Measurements from ENCODE around the gene TIMM8B. TPM values are rescaled to one million over a fixed set of nuclear protein-coding genes. Genes with fewer than 3 reads are reported as not detected.

TIMM8B gene, protein sequence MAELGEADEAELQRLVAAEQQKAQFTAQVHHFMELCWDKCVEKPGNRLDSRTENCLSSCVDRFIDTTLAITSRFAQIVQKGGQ
- 113 TPM for polyA plus RNA-seq (2013, experiment 1 of 2)
- 89.1 TPM for polyA plus RNA-seq (2013, experiment 2 of 2)

DNA sequence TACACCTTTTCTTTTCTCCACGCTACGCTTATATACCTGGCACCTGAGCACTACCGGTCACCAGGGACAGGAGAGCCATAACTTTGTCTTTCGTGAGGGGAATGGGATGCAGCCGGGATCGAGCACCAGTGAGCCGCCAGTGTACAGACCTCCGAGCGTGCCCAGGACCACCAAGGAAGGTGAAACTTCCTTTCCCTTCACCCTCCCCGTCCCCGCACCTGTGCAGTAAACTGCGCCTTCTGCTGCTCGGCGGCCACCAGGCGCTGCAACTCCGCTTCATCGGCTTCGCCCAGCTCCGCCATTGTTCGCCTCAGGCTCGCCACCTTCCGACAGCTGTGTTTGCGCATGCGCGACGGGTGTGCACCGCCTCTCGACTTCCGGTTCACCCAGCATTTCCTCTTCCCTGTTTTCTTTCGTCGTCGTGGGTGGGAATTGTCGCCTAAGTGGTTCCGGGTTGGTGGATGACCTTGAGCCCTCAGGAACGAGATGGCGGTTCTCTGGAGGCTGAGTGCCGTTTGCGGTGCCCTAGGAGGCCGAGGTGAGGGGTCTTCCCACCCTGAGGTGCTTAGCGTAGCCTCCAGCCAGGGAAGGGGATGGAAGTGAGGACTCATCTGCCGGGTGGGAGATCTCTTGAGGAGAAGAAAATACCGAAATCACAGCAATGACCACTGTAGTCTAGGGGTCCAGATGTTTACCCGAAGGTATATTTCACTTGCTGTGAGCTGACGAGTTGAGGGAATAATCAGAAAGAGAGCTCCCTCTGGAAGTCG is at the start of gene TIMM8B, which contains the start of gene SDHD:
TIMM8B (minus strand) TSS at position 335 of the 770 bp plus-strand sequence; CDS start at position 302, 33 bp downstream.
SDHD (plus strand) TSS at position 452 of the 770 bp plus-strand sequence; CDS start at position 487, 35 bp downstream.
- Histone ChIP-seq H3K4me1 (ENCODE audit: insufficient read depth, low read length) (peaks cover 3% of the 10 kb centered on the region; the same call in 1 of the 2 replicates), H3K27ac (ENCODE audit: low read depth, low read length) (peak within 1 kb of the TSS; percentile 41), H3K9me3 (ENCODE audit: insufficient read depth, low read depth, low read length) (no peaks in the 10 kb centered on the region), H3K36me3 (ENCODE audit: insufficient read depth, low read length) (peaks cover 78% of the 10 kb centered on the region), H3K27me3 (ENCODE audit: insufficient read depth, low read length) (no peaks in the 10 kb centered on the region), H3K4me3 (ENCODE audit: low read length) (peak within 1 kb of the TSS; percentile 92), H3K9ac (ENCODE audit: low read depth, low read length) (peak within 1 kb of the TSS; percentile 94)
- under 1% methylated on average over 45 of the region's 45 CpGs for WGBS

- no peaks in the 10 kb centered on the region for H3K9me3 ChIP-seq (ENCODE audit: insufficient read depth, low read depth, low read length)
- H3K4me3 ChIP-seq (ENCODE audit: low read length) = no peak overlapping the region
- H3K27ac ChIP-seq (ENCODE audit: low read depth, low read length) = no peak overlapping the region
- H3K4me1 ChIP-seq (ENCODE audit: insufficient read depth, low read length) = no peaks in the 10 kb centered on the region
- no peak overlapping the region for H3K9ac ChIP-seq (ENCODE audit: low read depth, low read length)
- no peaks in the 10 kb centered on the region for H3K27me3 ChIP-seq (ENCODE audit: insufficient read depth, low read length)
- WGBS = 94% methylated on average over 2 of the region's 4 CpGs
- H3K36me3 ChIP-seq (ENCODE audit: insufficient read depth, low read length) = no peaks in the 10 kb centered on the region
These were observed 47.9 kb upstream of the TIMM8B start for GRCh38 chr11:112134473-112134872.

GRCh38 chr11:112132737-112133136 is 46.2 kb upstream of the TIMM8B start:
- no peak overlapping the region for H3K4me3 ChIP-seq (ENCODE audit: low read length)
- H3K9ac ChIP-seq (ENCODE audit: low read depth, low read length) = no peak overlapping the region
- no peak overlapping the region for H3K27ac ChIP-seq (ENCODE audit: low read depth, low read length)
- H3K27me3 ChIP-seq (ENCODE audit: insufficient read depth, low read length) = no peaks in the 10 kb centered on the region
- H3K9me3 ChIP-seq (ENCODE audit: insufficient read depth, low read depth, low read length) = no peaks in the 10 kb centered on the region
- 75% methylated on average over 2 of the region's 2 CpGs for WGBS
- H3K4me1 ChIP-seq (ENCODE audit: insufficient read depth, low read length) = no peaks in the 10 kb centered on the region
- H3K36me3 ChIP-seq (ENCODE audit: insufficient read depth, low read length) = no peaks in the 10 kb centered on the region

- H3K36me3 ChIP-seq (ENCODE audit: insufficient read depth, low read length) = no peaks in the 10 kb centered on the region
- H3K9ac ChIP-seq (ENCODE audit: low read depth, low read length) = no peak overlapping the region
- no peaks in the 10 kb centered on the region for H3K27me3 ChIP-seq (ENCODE audit: insufficient read depth, low read length)
- H3K4me3 ChIP-seq (ENCODE audit: low read length) = no peak overlapping the region
- H3K4me1 ChIP-seq (ENCODE audit: insufficient read depth, low read length) = no peaks in the 10 kb centered on the region
- H3K27ac ChIP-seq (ENCODE audit: low read depth, low read length) = no peak overlapping the region
- H3K9me3 ChIP-seq (ENCODE audit: insufficient read depth, low read depth, low read length) = no peaks in the 10 kb centered on the region
- 90% methylated on average over 5 of the region's 5 CpGs for WGBS
These were observed 43.1 kb upstream of the TIMM8B start for GRCh38 chr11:112129656-112130055.

GRCh38 chr11:112128483-112129121 is 42.0 kb upstream of the TIMM8B start:
- no peak overlapping the region for H3K9ac ChIP-seq (ENCODE audit: low read depth, low read length)
- no peaks in the 10 kb centered on the region for H3K4me1 ChIP-seq (ENCODE audit: insufficient read depth, low read length)
- no peaks in the 10 kb centered on the region for H3K27me3 ChIP-seq (ENCODE audit: insufficient read depth, low read length)
- no peak overlapping the region for H3K27ac ChIP-seq (ENCODE audit: low read depth, low read length)
- no peaks in the 10 kb centered on the region for H3K36me3 ChIP-seq (ENCODE audit: insufficient read depth, low read length)
- H3K4me3 ChIP-seq (ENCODE audit: low read length) = no peak overlapping the region
- no peaks in the 10 kb centered on the region for H3K9me3 ChIP-seq (ENCODE audit: insufficient read depth, low read depth, low read length)
- 86% methylated on average over 3 of the region's 3 CpGs for WGBS

- WGBS = 94% methylated on average over 2 of the region's 2 CpGs
- H3K4me1 ChIP-seq (ENCODE audit: insufficient read depth, low read length) = no peaks in the 10 kb centered on the region
- H3K27ac ChIP-seq (ENCODE audit: low read depth, low read length) = no peak overlapping the region
- H3K27me3 ChIP-seq (ENCODE audit: insufficient read depth, low read length) = no peaks in the 10 kb centered on the region
- no peaks in the 10 kb centered on the region for H3K36me3 ChIP-seq (ENCODE audit: insufficient read depth, low read length)
- no peaks in the 10 kb centered on the region for H3K9me3 ChIP-seq (ENCODE audit: insufficient read depth, low read depth, low read length)
- no peak overlapping the region for H3K4me3 ChIP-seq (ENCODE audit: low read length)
- H3K9ac ChIP-seq (ENCODE audit: low read depth, low read length) = no peak overlapping the region
These were observed 40.5 kb upstream of the TIMM8B start for GRCh38 chr11:112127056-112127455.

DNA sequence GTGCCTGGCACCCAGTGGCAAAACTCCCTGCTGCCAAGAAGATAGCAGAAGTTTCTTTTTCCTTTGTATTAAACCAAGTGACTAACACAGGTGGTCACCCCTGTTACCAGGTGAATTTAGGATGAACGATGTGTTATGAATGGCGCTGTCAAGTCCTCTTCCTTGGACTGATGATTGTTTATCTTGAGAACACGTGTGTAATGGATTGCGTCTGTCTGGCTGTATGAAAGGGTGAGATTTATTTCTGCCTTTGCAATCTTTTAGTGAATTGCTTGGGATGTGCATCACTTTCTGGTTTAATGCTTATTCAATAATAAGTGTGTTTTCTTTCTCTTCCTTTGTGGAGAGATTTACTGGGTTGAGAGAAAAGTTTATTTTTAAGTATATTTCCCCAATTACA is 36.6 kb upstream of the TIMM8B start:
- Histone ChIP-seq H3K9ac (ENCODE audit: low read depth, low read length) (no peak overlapping the region), H3K4me1 (ENCODE audit: insufficient read depth, low read length) (no peaks in the 10 kb centered on the region), H3K4me3 (ENCODE audit: low read length) (no peak overlapping the region), H3K27me3 (ENCODE audit: insufficient read depth, low read length) (no peaks in the 10 kb centered on the region), H3K27ac (ENCODE audit: low read depth, low read length) (no peak overlapping the region), H3K36me3 (ENCODE audit: insufficient read depth, low read length) (no peaks in the 10 kb centered on the region), H3K9me3 (ENCODE audit: insufficient read depth, low read depth, low read length) (no peaks in the 10 kb centered on the region)
- WGBS = 93% methylated on average over 4 of the region's 4 CpGs

- Histone ChIP-seq H3K27me3 (ENCODE audit: insufficient read depth, low read length) (no peaks in the 10 kb centered on the region), H3K4me1 (ENCODE audit: insufficient read depth, low read length) (no peaks in the 10 kb centered on the region), H3K36me3 (ENCODE audit: insufficient read depth, low read length) (no peaks in the 10 kb centered on the region), H3K9me3 (ENCODE audit: insufficient read depth, low read depth, low read length) (no peaks in the 10 kb centered on the region), H3K4me3 (ENCODE audit: low read length) (no peak overlapping the region), H3K9ac (ENCODE audit: low read depth, low read length) (no peak overlapping the region), H3K27ac (ENCODE audit: low read depth, low read length) (no peak overlapping the region)
- 93% methylated on average over 5 of the region's 5 CpGs for WGBS
These were observed 35.5 kb upstream of the TIMM8B start for GRCh38 chr11:112121981-112122615.

- no peaks in the 10 kb centered on the region for H3K36me3 ChIP-seq (ENCODE audit: insufficient read depth, low read length)
- no peaks in the 10 kb centered on the region for H3K27me3 ChIP-seq (ENCODE audit: insufficient read depth, low read length)
- H3K9me3 ChIP-seq (ENCODE audit: insufficient read depth, low read depth, low read length) = no peaks in the 10 kb centered on the region
- no peak overlapping the region for H3K4me3 ChIP-seq (ENCODE audit: low read length)
- no peaks in the 10 kb centered on the region for H3K4me1 ChIP-seq (ENCODE audit: insufficient read depth, low read length)
- no peak overlapping the region for H3K27ac ChIP-seq (ENCODE audit: low read depth, low read length)
- WGBS = 79% methylated on average over 1 of the region's 2 CpGs
- H3K9ac ChIP-seq (ENCODE audit: low read depth, low read length) = no peak overlapping the region
These were observed 31.6 kb upstream of the TIMM8B start for GRCh38 chr11:112118176-112118575.

- Histone ChIP-seq H3K27me3 (ENCODE audit: insufficient read depth, low read length) (no peaks in the 10 kb centered on the region), H3K4me3 (ENCODE audit: low read length) (no peak overlapping the region), H3K9me3 (ENCODE audit: insufficient read depth, low read depth, low read length) (no peaks in the 10 kb centered on the region), H3K9ac (ENCODE audit: low read depth, low read length) (no peak overlapping the region), H3K27ac (ENCODE audit: low read depth, low read length) (no peak overlapping the region), H3K4me1 (ENCODE audit: insufficient read depth, low read length) (no peaks in the 10 kb centered on the region), H3K36me3 (ENCODE audit: insufficient read depth, low read length) (no peaks in the 10 kb centered on the region)
- 89% methylated on average over 5 of the region's 5 CpGs for WGBS
These were observed 28.8 kb upstream of the TIMM8B start for GRCh38 chr11:112115386-112115785.

- 98% methylated on average over 2 of the region's 2 CpGs for WGBS
- no peak overlapping the region for H3K27ac ChIP-seq (ENCODE audit: low read depth, low read length)
These were observed 27.9 kb upstream of the TIMM8B start for GRCh38 chr11:112114460-112114859.

More at GRCh38 chr11:112114460-112114859, 27.9 kb upstream of the TIMM8B start:
- H3K4me1 ChIP-seq (ENCODE audit: insufficient read depth, low read length) = no peaks in the 10 kb centered on the region
- H3K9ac ChIP-seq (ENCODE audit: low read depth, low read length) = no peak overlapping the region
- H3K4me3 ChIP-seq (ENCODE audit: low read length) = no peak overlapping the region
- H3K36me3 ChIP-seq (ENCODE audit: insufficient read depth, low read length) = no peaks in the 10 kb centered on the region
- H3K9me3 ChIP-seq (ENCODE audit: insufficient read depth, low read depth, low read length) = no peaks in the 10 kb centered on the region
- no peaks in the 10 kb centered on the region for H3K27me3 ChIP-seq (ENCODE audit: insufficient read depth, low read length)

All from HUES64 (cell line).